Measurements from ENCODE around the gene EN2.

DNA sequence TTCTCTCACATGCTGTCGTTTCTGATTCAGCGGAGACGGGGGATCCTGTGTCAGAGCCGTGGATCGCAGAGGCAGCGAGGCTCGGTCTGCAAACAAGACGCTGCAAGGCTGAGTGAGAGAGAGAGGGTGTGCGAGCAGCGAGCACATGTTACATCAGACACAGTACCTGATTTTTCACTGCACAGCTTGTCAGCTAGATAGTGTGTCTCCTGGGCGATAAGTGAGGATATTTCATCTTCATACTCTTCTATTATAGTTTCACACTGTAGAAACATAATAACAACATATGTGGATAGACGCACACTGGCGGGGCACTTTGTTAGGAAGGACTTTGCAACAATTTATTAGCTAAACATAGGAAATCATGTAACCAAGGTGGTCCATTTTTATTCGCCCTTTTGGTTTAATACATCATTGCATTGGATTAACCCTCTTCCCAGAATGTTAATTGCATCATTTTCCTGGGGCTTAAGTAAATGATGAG, 49.0 kb downstream of the EN2 start:
- TF ChIP-seq POLR2AphosphoS5 (IDR thresholded peaks at IDR 0.05; ENCODE audit: low read depth, low read length) (no peak), POLR2A (IDR thresholded peaks at IDR 0.05; ENCODE audit: low read depth, low read length) (no peak)

Measured in GM12892 (cell line).